HG03571 (cell line): ENCODE measurements around the gene INO80B.
"Not testable (repeated sequence)": the region's sequence is repeated elsewhere in the genome, so short reads cannot be mapped to it uniquely, and the experiment has no call there.

Source experiments
- ATAC-seq: cut with Tn5 transposase; IDR thresholded peaks from one replicate; pipeline ENCODE4 v1.9.1; 2021; ENCODE audit not compliant: unreplicated experiment

The INO80B gene

GRCh38 chr2:74454654-74455511, at the start of gene INO80B:
Gene INO80B (plus strand): TSS chr2:74455087. CDS start chr2:74455117, 30 bp downstream.
- ATAC-seq = peak; percentile 42

- no peak for ATAC-seq
These were observed 48.9 kb upstream of the INO80B start for GRCh38 chr2:74406035-74406434.

GRCh38 chr2:74407682-74408081, 47.2 kb upstream of the INO80B start:
- no peak for ATAC-seq

GRCh38 chr2:74413001-74413698, 41.7 kb upstream of the INO80B start:
- ATAC-seq = no peak

- no peak for ATAC-seq
These were observed 40.4 kb upstream of the INO80B start for GRCh38 chr2:74414441-74414840.

GRCh38 chr2:74414881-74415761, 39.8 kb upstream of the INO80B start:
- ATAC-seq = no peak

- no peak for ATAC-seq
These were observed 39.0 kb upstream of the INO80B start for GRCh38 chr2:74415762-74416395.

- no peak for ATAC-seq
These were observed 38.1 kb upstream of the INO80B start for GRCh38 chr2:74416778-74417177.

- no peak for ATAC-seq
These were observed 37.7 kb upstream of the INO80B start for GRCh38 chr2:74417197-74417596.

- ATAC-seq = no peak
These were observed 37.1 kb upstream of the INO80B start for GRCh38 chr2:74417763-74418162.

GRCh38 chr2:74418312-74418711, 36.6 kb upstream of the INO80B start:
- ATAC-seq = no peak

GRCh38 chr2:74419345-74419744, 35.5 kb upstream of the INO80B start:
- ATAC-seq = no peak

GRCh38 chr2:74420006-74420405, 34.9 kb upstream of the INO80B start:
- no peak for ATAC-seq

GRCh38 chr2:74420443-74421103, 34.3 kb upstream of the INO80B start:
- ATAC-seq = not testable (repeated sequence)

- peak; percentile 89 for ATAC-seq
These were observed 33.5 kb upstream of the INO80B start, which contains the start of the genes C2orf81 and WDR54 for GRCh38 chr2:74421221-74421870. Gene C2orf81 (minus strand): TSS chr2:74421619. CDS start chr2:74421560, 59 bp downstream. Gene WDR54 (plus strand): TSS chr2:74421730. CDS start chr2:74422154, 424 bp downstream.

- no peak for ATAC-seq
These were observed 31.4 kb upstream of the INO80B start for GRCh38 chr2:74423231-74424095.

GRCh38 chr2:74424139-74424992, 30.5 kb upstream of the INO80B start:
- no peak for ATAC-seq

GRCh38 chr2:74424995-74425406, 29.9 kb upstream of the INO80B start:
- ATAC-seq = no peak
